ENCODE measurements around the gene AMIGO1.

Gene AMIGO1

DNA sequence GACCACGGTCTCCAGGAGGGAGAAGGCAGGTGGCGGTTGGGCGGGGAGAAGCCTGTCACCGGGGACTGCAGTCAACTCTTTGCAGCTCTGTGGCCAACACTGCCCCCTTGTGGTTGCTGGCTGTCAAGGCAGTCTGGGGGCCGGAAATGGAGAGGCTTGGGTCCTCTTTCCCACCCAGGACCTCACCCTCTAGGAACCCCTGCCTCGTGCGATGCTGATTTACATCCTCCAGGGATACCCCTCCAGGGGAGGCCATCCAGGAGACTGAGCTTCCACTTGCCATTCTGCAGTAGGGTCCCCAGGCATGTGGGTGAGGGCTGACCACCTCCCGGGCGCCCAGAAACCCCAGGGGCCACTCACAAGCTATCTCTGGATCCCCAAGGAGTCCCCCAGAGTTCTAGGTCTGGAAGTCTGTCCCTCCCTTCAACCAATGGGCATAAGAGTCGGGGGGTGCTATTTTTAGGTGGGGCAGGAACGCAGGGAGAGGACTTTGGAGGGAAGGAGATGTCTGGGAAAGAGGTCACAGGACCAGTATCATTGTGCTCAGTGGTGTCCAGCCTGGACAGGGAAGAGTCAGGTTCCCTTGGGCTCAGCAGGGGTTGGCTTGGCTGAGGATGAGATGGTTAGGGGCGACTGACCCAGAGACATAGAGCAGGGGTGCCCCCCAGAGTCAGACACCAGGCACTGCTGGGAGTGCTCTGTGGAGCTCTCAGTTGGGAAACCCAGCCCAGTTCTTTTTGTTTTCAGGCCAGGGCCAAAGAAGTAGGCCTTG lies 23.0 kb upstream of the AMIGO1 start:
- DNase-seq: peak; percentile 87

DNA sequence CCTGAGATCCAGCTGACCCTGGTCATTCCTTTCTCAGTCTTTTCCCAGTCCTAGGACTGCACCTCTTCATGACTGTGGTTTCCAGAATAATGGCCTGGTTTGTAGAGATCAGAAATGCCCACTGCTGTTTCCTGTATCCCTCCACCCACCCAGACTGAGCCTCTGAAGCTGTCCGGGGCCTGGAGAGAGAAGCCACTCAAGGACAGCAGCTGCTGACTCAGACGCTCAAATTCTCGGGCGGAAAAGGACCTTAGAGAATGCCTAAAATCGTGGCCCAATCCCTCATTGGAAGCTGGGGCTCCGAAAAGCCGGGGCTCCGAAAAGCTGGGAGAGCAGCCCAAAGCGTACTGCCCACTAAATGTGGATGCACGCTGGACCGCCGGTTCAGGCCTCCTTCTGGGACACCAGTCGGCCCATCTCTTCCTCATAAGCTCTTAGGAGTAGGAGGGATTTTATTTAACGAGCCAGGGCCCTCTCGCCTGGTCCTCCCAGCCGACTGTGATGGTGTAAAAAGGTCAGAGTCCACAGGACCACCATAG lies 22.4 kb upstream of the AMIGO1 start:
- no peak for DNase-seq

DNA sequence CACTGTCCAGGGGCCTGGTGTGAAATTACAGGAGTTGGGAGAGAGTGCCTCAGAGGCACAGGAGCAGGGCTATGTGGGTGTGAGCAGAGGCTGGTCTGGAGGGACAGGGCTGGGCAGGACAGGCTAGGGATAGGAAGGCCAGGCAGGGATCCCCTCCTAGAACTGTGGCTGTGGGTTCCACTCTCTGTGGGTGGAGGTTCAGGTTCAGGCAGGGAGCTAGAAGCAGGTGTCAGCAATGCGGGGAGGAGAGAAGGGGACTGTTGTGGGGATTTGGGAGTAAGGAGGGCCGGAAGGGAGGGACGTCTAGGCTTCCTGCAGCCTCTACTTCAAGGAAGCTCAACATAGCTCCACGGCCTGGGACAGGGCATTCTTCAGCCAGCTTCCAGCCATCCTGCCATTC lies 21.9 kb upstream of the AMIGO1 start:
- DNase-seq: no peak

DNA sequence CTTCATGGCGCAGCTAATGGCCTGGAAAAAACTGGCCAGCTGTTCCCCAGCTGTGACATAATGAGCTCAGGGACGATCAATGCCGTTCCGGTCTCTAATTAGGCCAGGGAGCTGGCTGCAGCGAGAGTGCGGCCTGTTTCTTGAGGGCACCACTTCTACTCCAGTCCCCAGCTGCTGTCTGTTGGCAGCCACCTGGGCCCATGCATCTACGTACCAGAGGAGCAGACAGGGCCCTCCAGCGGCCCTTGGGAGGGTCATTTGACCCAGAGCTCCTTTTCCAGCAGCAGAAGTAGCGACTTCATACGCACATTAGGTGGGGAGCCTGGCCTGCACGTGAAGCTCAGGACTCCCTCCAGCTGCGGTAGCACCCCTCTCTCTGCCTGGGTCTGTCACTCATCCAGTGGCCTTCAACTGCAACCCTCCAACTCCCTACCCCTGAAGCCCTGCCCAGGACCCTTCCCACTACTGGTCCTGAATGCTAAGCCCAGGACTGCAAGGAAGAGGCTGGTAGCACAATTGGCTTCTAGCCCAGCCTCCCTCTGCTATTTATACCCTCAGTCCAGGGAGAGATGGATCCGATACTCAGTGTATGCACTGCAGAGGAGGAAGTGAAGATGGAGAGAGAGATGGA lies 21.0 kb upstream of the AMIGO1 start:
- no peak for DNase-seq

DNA sequence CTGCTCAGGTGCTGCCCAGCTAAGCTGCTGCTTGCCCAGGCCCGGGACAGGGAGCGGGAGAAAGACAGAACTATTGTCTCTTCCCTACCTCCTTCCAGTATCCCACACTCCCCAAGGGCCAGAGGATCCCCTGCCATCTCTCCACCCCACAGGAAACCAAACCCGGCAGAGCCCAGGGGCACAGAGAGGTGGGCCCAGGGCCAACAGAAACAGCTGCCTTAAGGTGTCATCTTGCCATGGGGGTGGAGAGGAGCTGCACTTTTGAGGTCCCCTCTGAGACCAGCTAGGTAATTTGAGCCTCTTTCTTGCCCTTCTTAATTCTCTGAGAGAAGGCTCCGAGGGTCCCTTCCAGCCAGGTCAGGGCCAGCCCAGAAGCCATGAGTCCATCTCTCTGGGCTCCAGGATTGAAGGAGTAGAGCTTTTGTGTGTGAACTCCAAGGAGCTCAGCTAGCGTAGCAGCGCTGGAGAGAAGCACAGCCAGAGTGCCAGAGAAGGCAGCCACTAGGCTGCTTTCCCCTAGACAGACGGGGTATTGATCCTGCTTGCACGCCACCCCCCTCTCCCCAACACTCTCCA lies 20.4 kb upstream of the AMIGO1 start:
- DNase-seq: no peak

DNA sequence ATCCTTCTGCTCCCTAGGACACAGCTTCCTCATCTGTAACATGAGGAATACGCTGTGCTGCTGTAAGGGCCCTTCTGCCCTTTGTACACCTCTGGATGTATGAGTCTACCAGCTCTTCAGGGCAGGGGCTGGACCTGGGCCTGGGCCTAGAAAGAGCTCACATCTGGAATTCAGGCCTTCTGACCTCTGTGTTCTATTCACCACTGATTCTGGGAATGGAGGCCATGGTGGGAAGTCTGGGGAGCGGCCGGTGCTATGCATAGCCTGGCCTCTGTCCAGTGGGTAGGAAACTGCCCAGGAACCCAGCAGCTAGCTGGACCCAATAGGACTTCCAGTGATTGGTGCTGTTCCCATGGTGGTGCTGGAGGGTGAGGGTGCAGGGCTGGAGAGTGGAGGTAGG lies 19.2 kb upstream of the AMIGO1 start:
- DNase-seq: no peak

DNA sequence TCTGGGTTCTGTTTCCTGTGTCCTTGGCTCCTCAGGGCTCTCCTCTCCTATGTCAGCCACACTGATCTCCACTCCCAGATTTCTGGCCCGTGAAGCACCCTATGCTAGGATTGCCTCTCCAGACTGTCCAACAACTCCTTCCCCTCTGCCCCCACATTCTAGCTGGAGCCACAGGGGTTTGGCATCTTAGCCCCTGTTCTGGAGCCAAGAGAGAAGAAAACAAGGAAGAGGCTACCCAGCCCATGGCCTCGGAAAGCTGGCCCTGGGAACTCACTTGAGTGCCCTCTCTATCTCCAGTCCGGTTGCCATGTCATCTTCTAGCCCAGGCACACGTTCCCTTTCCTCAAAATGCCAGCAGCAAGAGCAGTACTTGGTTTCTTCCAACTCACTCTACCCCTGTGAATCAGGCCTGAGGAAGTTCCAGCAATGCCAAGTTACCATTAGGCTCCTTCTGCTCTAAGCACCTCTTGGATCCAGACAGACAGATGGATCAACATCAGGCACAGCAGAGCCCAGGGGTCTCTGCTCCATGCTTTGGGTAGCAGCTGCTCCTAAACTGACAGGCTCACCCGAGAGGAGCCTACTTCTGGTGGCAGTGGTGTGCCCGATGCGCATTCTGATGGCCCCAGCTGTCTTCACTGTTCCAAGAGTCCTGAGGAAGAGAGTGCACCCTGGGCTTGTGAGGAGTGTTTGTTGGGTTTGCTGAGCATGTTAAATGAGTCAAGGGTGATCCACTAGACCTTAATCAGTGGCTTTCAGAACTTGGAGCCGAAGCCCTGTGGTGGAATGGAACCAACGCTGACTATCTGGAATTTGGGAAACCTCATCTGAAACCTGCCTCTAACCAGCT lies 18.5 kb upstream of the AMIGO1 start:
- no peak for DNase-seq

DNA sequence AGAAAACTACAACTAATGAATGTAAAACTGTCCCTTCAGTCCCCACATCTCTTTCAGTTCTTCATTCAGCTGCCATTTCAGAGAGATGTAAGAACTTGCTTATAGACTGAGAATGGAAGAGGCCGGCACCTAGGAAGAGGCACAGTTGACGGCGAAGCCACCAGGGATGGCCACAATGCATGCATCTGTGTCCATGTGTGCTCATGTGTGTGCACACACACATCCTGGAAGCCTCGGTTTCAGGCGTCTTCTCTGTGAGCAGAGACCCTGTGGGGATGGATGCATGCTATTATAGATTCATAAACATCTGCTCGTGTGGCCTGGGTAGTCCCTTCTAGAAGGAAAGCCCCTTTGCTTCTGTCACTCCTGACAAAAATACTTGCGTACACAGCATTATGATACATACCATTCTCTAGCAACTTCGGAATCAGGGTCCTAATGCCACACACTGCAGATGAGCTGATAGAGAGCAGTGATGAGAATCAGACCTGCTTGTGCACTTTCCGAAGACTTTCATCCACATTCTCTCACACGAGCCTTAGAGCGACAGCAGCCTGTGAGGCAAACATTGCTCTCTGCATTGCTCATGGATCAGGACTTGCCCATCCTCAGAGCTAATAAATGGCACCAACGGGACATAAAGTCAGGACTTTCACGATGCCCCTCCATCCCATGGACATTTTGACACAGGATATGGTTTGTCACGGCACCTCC lies 17.7 kb upstream of the AMIGO1 start:
- DNase-seq: no peak

DNA sequence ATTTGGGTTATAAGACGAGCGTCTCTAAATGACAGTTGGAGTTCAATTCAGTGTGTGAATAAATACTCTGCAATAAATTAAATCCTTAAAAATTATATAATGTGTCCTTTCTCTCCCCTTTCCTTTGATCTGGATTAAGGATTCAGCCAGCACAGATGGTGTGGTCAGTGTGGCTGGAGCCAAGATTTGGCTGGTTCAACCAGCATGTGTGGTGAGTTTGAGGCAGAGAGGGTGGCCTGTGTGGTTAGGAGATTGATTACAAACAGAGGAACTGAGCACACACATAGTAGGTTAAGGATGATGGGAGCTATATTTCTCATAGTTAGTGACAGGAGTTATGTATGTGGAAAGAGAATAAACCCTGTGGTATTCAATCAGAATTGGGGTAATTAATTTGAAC lies 14.2 kb upstream of the AMIGO1 start:
- no peak for DNase-seq

DNA sequence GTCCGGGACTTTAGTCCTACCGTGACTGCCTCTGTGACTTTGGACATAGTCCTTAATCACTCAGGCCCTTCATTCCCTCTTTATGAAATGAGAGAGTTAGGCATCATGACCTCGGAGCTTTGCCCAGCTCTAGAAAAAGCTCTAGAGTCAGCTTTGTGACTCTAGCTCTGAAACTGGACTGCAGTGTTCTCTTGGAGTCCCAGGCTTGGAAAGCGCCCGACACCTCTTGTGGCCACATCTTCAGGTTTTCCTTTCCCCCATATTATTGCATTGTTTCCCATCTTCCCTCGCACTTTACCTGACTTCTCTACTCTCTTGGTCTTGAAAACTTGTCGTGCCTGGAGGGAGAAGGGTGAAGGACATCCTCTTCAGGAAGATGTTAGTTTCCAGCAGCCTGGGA lies 12.5 kb upstream of the AMIGO1 start:
- DNase-seq: no peak

DNA sequence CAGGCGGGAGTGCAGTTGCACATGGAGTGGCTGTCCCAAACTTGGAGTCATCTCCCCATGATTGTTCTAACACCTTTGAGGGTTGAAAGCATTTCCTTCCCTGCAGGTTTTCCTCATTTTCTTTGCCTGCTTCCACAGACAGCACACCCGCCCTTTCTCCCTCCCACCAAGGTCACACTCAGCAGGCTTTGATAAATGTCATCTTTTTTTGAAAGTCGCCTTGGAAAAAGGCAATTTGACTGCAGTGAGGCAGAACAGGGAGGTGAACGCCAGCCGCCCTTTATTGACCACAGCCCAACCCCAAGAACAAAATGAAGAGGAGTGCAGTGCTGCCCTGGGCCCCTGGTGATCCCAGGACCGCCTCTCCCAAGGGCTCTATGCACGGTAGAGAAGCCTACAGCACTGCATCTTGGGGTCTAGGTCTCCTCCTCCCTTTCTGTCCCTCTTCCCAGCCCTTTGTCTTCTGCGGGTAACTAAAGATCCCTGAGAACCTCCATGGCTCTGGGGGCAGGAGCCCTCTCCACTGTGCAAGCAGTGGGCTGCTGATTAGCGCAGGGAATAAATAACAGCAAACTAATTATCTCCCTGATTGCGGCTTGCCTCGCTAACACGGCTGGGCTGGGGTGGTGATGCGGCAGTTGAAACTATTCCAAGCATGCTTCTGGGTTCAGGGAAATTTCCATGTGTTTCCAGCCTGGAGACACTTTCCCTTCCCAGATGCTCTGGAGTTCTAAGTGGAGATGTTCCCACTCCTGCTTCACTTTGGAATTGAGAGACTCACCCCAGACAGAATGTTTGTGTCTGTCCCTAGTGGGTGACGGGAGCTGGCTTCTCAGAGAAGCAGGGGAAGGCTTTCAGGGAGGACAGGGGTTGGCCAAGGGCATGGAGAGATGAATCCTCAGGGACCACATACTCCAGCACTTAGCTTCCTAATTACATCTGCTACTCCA lies 11.8 kb upstream of the AMIGO1 start:
- no peak for DNase-seq

DNA sequence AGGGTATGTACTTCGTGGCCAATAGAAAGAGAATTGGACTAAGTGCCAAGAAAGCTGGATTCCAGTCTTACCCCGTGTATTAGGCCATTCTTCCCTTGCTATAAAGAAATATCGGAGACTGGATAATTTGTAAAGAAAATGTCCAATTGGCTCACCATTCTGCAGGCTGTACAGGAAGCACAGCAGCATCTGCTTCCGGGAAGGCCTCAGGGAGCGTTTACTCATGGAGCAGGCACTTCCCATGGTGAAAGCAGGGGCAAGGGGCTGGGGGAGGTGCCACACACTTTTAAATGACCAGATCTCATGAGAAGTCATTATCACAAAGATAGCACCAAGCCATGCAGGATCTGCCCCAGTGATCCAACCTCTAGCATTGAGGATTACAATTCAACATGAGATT lies 7.8 kb upstream of the AMIGO1 start:
- DNase-seq: no peak

DNA sequence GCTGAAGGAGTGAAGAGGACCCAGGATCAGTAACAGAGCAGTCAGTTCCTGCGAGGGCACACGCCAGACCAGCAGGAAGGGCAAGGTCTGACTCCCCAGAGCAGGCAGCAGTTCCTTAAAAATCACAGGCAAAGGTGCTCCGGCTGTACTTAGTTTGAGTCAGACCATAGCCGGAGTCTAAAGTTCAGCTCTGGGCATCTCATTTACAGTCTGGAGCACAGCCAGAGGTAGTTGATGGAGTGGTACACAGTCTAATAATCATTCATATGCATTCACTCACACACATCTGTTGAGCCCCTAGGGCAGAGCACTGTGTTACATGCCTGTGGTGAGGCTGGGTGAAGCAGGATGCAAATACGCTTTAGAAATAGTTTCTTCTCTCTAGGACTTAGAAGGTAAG lies 7.3 kb upstream of the AMIGO1 start:
- DNase-seq: no peak

DNA sequence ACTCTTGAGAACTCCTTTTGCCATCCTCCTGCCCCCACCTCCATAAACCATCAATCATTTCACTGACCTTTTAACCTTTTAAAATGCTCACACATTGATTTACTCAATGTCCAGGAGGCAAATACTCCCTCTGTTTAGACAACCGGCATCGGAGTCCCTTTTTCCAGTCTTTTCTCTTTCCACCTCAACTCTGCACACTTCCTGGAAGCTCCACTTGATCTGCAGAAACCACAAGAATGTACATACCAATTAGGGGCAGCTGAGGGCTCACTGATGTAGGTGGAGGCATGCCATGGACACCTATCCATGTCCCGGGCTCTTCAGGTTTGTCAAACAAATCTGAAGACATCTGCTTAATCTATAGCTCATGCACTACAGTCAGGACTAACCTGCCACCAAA lies 5.3 kb upstream of the AMIGO1 start:
- no peak for DNase-seq

DNA sequence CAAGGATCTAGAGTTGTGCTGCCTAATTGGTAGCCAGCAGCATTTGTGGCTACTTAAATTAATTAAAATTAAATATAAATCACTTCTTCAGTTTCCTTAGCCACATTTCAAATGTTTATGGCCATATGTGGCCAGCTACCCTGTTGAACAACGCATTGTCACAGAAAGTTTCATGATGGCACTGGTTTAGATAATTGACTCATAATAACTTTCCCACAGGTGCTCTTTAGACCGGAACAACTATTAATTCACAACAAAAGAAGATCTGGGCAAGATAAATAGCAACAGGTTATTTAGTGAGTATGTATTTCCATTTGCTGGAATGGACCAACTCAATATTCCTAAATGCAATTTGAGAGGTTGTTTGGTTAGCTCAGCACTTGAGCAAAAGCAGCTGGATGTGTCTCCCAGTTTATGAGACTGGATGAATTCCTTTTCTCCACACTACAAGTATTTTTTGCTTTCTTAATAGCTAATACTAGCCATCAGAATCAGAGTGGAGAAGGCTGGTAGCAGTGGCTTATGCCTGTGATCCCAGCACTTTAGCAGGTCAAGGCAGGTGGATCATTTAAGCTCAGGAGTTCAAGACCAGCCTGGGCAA lies 3.7 kb upstream of the AMIGO1 start:
- no peak for DNase-seq

DNA sequence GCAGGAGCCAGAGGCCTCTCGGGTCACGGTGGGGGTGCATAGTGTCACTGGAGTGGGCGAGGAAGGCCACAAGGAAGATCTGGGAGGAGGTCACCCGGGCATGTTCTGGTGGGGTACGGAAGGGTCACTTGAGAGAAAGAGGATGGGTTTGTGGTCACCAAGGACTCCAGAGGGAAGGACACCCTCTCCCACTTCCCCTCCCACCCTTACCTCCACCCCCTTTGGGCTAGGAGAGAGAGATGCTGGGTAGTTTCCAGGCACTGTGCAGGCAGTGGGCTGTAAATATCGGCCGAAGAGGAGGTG lies 703 bp downstream of the AMIGO1 start:
- DNase-seq: no peak

DNA sequence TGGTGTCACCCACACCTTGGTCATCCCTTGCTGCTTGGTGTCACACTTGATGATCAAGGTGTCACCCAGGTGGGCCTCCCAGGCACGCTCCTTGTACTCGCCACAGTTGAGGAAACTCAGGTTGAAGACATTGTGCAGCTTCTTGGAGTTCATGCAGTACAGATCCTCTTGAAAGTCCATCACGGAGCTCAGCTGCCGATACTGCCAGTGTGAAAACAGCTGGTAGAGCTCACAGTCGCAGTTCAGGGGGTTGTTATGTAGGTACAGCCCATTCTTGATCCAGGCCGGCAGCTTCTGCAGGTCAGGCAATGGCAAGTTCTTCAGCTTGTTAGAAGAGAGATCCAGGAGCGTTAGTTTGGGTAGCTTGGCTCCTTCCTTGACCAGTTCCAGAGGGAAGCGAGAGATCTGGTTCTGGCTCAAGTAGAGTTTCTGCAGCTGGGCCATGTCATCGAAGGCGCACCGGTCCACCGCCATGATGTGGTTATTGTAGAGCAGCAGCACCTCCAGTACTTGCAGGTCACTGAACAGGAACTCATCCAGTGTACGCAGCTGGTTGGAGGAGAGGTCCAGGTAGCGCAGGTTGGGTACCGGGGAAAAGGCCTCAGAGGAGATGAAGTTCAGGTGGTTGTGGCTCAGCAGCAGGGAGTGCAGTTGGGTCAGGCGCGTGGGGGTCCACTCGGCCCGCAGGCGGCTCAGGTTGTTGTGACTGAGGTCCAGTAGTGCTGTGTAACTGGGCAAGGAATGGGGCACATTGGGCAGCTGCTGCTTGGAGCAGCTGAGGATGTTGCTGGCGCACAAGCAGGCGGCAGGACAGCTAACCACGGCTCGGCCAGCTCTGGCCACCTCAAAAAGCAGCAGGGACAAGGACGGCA lies 1.3 kb downstream of the AMIGO1 start:
- no peak for DNase-seq

DNA sequence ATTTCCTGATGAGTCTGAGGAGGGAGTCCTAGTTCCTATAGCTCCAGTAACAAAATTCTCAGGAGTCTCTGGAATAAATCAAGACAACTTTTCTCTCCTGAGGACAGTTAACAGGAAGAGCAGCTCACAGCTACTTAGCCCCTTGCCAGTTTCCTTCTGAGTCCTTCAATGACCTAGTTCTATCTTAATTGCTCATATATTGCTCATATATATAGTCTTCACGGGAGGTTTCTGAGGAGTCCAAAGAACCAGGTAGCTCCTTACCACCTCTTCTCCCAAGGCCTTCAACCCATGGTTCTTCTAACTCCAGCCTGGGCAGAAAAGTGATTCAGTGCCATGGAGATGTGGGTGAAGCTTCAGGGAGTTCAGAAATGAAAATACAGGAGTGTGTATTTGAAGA lies 4.6 kb downstream of the AMIGO1 start:
- DNase-seq: no peak

DNA sequence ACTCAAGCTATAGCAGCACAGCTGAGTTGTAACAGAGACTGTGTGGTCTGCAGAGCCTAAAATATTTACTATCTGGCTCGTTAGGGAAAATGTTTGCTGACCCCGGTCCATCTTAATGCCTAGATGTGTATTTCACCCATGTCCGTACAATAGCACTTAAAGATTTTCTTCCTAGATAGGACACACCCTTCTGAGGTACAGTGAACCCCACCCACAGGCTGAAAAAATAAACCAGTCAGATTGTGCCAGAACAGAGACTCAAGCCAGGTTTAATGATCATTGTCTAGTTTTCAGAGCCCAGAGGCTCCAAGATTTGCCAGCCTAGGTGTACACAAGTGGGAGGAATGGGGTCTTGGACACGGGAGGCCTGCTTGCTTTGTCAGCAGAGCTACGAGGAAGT lies 5.6 kb downstream of the AMIGO1 start:
- DNase-seq: no peak

DNA sequence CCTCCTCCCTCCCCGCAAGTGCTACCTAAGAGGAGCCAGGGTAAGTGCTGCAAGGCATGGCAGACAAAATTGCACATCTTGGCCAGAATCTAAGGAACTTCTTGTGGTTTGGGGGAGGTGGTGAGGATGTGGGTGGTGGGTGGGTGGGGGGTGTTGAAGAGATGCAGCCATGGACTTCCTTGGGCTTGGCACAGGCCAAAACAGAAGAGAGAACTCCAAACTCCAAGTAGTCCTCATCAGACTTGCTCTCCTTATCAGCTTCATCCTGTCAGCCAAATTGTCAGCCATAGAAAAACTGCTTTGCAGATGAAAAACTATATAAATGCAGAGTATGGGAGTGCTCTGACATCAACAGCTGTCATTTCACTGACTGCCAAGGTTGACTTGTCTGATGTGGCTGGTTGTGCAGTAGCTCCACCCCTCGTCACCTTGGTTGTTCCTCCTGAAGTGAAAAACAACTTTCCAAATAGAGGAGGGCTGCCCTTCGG lies 7.1 kb downstream of the AMIGO1 start:
- no peak for DNase-seq
